ENCODE measurements around the gene TGFBR3L.
"Not testable (repeated sequence)": the region's sequence is repeated elsewhere in the genome, so short reads cannot be mapped to it uniquely, and the experiment has no call there.

Gene TGFBR3L

DNA sequence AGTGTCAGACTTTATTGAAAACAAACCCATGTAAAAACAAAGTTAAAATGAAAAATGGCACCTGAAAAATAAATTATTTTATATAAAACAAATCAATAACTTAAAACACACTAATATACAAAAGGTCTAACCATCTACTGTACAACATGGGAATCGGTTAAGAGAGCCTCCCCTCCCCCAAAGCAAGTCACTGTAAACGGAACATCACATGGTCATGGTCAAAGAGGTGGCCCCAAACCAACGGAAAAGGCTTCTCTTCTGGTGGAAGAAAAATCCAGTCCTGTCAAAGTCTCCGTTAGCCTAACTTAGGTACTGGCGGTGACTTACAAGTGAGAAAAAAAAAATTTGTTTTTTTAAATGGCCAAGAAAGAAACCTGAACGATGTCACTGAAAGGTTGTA, 44.6 kb downstream of the TGFBR3L start:
- no peak for ATAC-seq
- TF ChIP-seq ZNF8 (CRISPR knock-in tag; IDR thresholded peaks at IDR 0.05) = no peak
- TF ChIP-seq GLIS3 (CRISPR knock-in tag; IDR thresholded peaks at IDR 0.05) = no peak
- TF ChIP-seq, protein P1, sequence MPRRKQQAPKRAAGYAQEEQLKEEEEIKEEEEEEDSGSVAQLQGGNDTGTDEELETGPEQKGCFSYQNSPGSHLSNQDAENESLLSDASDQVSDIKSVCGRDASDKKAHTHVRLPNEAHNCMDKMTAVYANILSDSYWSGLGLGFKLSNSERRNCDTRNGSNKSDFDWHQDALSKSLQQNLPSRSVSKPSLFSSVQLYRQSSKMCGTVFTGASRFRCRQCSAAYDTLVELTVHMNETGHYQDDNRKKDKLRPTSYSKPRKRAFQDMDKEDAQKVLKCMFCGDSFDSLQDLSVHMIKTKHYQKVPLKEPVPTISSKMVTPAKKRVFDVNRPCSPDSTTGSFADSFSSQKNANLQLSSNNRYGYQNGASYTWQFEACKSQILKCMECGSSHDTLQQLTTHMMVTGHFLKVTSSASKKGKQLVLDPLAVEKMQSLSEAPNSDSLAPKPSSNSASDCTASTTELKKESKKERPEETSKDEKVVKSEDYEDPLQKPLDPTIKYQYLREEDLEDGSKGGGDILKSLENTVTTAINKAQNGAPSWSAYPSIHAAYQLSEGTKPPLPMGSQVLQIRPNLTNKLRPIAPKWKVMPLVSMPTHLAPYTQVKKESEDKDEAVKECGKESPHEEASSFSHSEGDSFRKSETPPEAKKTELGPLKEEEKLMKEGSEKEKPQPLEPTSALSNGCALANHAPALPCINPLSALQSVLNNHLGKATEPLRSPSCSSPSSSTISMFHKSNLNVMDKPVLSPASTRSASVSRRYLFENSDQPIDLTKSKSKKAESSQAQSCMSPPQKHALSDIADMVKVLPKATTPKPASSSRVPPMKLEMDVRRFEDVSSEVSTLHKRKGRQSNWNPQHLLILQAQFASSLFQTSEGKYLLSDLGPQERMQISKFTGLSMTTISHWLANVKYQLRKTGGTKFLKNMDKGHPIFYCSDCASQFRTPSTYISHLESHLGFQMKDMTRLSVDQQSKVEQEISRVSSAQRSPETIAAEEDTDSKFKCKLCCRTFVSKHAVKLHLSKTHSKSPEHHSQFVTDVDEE (CRISPR knock-in tag; IDR thresholded peaks at IDR 0.05) = no peak
- TF ChIP-seq CSDC2 (CRISPR knock-in tag; IDR thresholded peaks at IDR 0.05) = no peak

DNA sequence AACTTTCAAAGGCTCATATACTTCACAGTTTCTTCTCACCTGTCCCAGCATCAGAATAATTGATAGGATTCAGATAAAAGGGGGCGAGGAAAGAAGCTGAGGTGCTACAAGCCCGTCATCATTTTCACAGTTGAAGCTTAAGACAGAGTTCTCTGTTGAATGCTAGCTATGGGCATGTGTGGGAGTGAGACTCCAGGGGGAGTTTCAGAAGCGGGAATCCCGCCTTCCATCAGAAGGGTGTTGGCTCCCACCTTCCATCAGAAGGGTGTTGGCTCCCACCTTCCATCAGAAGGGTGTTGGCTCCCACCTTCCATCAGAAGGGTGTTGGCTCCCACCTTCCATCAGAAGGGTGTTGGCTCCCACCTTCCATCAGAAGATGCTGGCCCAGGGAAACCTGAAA, 46.5 kb downstream of the TGFBR3L start:
- not testable (repeated sequence) for ATAC-seq

DNA sequence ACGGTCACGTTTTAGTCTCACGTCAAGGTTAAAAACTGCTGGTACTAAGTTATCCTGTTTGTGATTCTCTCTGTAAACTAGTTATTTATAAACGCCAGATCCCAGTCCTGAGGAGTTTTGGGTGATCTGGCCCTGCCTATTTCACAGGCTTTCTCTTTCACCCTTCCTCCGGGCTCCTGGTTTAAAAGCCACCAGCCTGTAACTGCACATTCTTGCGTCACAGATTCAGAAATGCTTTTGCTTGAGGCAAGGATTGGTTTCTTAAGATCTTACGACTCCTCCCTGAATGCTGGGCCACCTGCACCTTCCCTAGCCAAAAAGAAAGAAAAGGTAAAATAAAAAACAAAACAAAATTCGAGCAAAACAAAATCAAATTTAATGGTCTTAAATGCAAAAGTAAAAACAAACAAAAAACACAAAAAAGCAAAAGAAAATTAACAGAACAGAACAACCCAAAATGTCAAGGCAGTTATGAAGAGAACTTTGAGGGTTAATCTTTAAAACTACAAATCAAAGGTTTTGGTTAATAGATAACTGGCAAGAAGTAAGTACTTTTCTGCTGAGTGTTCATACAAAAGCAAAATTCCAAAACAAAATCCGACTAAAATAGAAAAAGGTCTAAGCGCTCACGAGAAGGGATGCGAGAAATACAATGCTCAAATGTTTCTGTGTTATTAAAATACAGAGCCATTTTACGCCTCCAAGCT, 47.4 kb downstream of the TGFBR3L start:
- ATAC-seq = no peak
- TF ChIP-seq CSDC2 (CRISPR knock-in tag; IDR thresholded peaks at IDR 0.05) (no peak), BACH2 (CRISPR knock-in tag; IDR thresholded peaks at IDR 0.05; ENCODE audit: borderline replicate concordance) (no peak), OSR1 (CRISPR knock-in tag; IDR thresholded peaks at IDR 0.05) (no peak), ZFP3 (CRISPR knock-in tag; IDR thresholded peaks at IDR 0.05) (no peak), RARB (CRISPR knock-in tag; IDR thresholded peaks at IDR 0.05) (no peak), ZFP30 (CRISPR knock-in tag; IDR thresholded peaks at IDR 0.05) (no peak)
- TF ChIP-seq, protein P2, sequence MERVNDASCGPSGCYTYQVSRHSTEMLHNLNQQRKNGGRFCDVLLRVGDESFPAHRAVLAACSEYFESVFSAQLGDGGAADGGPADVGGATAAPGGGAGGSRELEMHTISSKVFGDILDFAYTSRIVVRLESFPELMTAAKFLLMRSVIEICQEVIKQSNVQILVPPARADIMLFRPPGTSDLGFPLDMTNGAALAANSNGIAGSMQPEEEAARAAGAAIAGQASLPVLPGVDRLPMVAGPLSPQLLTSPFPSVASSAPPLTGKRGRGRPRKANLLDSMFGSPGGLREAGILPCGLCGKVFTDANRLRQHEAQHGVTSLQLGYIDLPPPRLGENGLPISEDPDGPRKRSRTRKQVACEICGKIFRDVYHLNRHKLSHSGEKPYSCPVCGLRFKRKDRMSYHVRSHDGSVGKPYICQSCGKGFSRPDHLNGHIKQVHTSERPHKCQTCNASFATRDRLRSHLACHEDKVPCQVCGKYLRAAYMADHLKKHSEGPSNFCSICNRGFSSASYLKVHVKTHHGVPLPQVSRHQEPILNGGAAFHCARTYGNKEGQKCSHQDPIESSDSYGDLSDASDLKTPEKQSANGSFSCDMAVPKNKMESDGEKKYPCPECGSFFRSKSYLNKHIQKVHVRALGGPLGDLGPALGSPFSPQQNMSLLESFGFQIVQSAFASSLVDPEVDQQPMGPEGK (CRISPR knock-in tag; IDR thresholded peaks at IDR 0.05; ENCODE audit: borderline replicate concordance) = no peak
- TF ChIP-seq, protein P3, sequence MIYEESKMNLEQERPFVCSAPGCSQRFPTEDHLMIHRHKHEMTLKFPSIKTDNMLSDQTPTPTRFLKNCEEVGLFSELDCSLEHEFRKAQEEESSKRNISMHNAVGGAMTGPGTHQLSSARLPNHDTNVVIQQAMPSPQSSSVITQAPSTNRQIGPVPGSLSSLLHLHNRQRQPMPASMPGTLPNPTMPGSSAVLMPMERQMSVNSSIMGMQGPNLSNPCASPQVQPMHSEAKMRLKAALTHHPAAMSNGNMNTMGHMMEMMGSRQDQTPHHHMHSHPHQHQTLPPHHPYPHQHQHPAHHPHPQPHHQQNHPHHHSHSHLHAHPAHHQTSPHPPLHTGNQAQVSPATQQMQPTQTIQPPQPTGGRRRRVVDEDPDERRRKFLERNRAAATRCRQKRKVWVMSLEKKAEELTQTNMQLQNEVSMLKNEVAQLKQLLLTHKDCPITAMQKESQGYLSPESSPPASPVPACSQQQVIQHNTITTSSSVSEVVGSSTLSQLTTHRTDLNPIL (CRISPR knock-in tag; IDR thresholded peaks at IDR 0.05; ENCODE audit: low read depth) = no peak
- TF ChIP-seq, protein P4, sequence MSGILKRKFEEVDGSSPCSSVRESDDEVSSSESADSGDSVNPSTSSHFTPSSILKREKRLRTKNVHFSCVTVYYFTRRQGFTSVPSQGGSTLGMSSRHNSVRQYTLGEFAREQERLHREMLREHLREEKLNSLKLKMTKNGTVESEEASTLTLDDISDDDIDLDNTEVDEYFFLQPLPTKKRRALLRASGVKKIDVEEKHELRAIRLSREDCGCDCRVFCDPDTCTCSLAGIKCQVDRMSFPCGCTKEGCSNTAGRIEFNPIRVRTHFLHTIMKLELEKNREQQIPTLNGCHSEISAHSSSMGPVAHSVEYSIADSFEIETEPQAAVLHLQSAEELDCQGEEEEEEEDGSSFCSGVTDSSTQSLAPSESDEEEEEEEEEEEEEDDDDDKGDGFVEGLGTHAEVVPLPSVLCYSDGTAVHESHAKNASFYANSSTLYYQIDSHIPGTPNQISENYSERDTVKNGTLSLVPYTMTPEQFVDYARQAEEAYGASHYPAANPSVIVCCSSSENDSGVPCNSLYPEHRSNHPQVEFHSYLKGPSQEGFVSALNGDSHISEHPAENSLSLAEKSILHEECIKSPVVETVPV (CRISPR knock-in tag; IDR thresholded peaks at IDR 0.05) = no peak
- TF ChIP-seq, protein P1 (CRISPR knock-in tag; IDR thresholded peaks at IDR 0.05) = no peak

DNA sequence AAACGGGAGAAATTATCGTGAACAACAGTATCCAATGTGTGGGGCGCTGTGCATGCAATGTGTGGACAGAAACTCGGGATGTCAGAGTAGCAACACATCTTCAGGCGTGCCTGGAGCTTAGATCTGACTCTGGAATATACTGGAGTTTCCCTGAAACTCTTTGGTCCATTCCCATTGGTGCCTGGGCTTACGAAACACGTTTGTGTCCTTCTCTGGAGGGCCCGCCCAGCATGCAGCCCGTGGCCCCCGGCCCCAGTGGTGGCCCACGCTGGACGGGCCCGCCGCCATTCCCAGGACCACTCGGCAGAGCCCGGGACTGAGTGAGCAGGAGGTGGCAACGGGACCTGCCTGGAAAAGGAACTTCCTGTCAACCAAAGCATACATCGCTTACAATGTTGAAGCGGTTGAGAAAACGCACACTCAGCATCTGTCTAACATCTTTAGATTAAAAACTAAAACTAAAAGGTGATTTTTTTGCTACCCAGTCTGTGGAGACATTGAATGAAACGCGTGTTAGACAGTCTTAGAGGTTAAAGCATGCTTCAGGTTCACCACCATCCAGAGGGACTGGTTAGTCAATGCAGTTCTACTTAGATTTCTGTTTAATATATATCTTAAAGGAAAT, 48.1 kb downstream of the TGFBR3L start:
- TF ChIP-seq GLIS3 (CRISPR knock-in tag; IDR thresholded peaks at IDR 0.05) = no peak
- TF ChIP-seq, protein P4 (CRISPR knock-in tag; IDR thresholded peaks at IDR 0.05) = no peak
- no peak for TF ChIP-seq TOX (CRISPR knock-in tag; IDR thresholded peaks at IDR 0.05; ENCODE audit: borderline replicate concordance)
- TF ChIP-seq, protein P2 (CRISPR knock-in tag; IDR thresholded peaks at IDR 0.05; ENCODE audit: borderline replicate concordance) = no peak
- TF ChIP-seq CSDC2 (CRISPR knock-in tag; IDR thresholded peaks at IDR 0.05) = no peak
- TF ChIP-seq ZFP3 (CRISPR knock-in tag; IDR thresholded peaks at IDR 0.05) = no peak
- no peak for TF ChIP-seq ARNTL (CRISPR knock-in tag; IDR thresholded peaks at IDR 0.05; ENCODE audit: borderline replicate concordance, low read depth)
- TF ChIP-seq, protein P5, sequence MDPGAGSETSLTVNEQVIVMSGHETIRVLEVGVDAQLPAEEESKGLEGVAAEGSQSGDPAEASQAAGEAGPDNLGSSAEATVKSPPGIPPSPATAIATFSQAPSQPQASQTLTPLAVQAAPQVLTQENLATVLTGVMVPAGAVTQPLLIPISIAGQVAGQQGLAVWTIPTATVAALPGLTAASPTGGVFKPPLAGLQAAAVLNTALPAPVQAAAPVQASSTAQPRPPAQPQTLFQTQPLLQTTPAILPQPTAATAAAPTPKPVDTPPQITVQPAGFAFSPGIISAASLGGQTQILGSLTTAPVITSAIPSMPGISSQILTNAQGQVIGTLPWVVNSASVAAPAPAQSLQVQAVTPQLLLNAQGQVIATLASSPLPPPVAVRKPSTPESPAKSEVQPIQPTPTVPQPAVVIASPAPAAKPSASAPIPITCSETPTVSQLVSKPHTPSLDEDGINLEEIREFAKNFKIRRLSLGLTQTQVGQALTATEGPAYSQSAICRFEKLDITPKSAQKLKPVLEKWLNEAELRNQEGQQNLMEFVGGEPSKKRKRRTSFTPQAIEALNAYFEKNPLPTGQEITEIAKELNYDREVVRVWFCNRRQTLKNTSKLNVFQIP (CRISPR knock-in tag; IDR thresholded peaks at IDR 0.05; ENCODE audit: borderline replicate concordance, low read depth) = no peak
- no peak for TF ChIP-seq ZNF70 (CRISPR knock-in tag; IDR thresholded peaks at IDR 0.05)
- TF ChIP-seq RARB (CRISPR knock-in tag; IDR thresholded peaks at IDR 0.05) = no peak
- TF ChIP-seq ZNF565 (CRISPR knock-in tag; conservative IDR thresholded peaks at IDR 0.05; ENCODE audit: low read depth) = no peak
- no peak for TF ChIP-seq ZC3H10 (CRISPR knock-in tag; IDR thresholded peaks at IDR 0.05)
- ATAC-seq = no peak

All from SK-N-SH treated with all-trans-retinoic acid at 6 μM for 48 hours (cell line).